HG02970 (cell line): ENCODE results near the gene KIF5A.
A peak's percentile ranks its signal among the peaks of the same experiment; 100 is the strongest.
"Not testable (repeated sequence)": the region's sequence is repeated elsewhere in the genome, so short reads cannot be mapped to it uniquely, and the experiment has no call there.

Source experiments
- ATAC-seq: cut with Tn5 transposase; IDR thresholded peaks from one replicate; pipeline ENCODE4 v1.9.1; 2021; ENCODE audit warnings: mild to moderate bottlenecking, moderate library complexity, moderate number of reproducible peaks; ENCODE audit not compliant: unreplicated experiment, low FRiP score

Gene KIF5A

GRCh38 chr12:57579677-57580465 is 30.0 kb downstream of the KIF5A start:
- no peak for ATAC-seq

GRCh38 chr12:57580466-57580795 is 30.6 kb downstream of the KIF5A start:
- ATAC-seq: no peak

- ATAC-seq: no peak
Measured at GRCh38 chr12:57581802-57582201, 32.0 kb downstream of the KIF5A start.

- no peak for ATAC-seq
Measured at GRCh38 chr12:57582440-57582839, 32.6 kb downstream of the KIF5A start.

GRCh38 chr12:57583008-57583831 is 33.4 kb downstream of the KIF5A start:
- ATAC-seq: peak; percentile 88

- ATAC-seq: no peak
Measured at GRCh38 chr12:57584050-57584449, 34.2 kb downstream of the KIF5A start.

GRCh38 chr12:57584690-57585089 is 34.8 kb downstream of the KIF5A start:
- ATAC-seq: no peak

- no peak for ATAC-seq
Measured at GRCh38 chr12:57585156-57585555, 35.3 kb downstream of the KIF5A start.

GRCh38 chr12:57586128-57586527 is 36.3 kb downstream of the KIF5A start:
- no peak for ATAC-seq

- ATAC-seq: no peak
Measured at GRCh38 chr12:57586832-57587429, 37.1 kb downstream of the KIF5A start.

- ATAC-seq: not testable (repeated sequence)
Measured at GRCh38 chr12:57588951-57589610, 39.2 kb downstream of the KIF5A start.

GRCh38 chr12:57590479-57590863 is 40.6 kb downstream of the KIF5A start:
- no peak for ATAC-seq

GRCh38 chr12:57590864-57591781 is 41.3 kb downstream of the KIF5A start, which contains the start of gene PIP4K2C:
Gene PIP4K2C, plus strand, starts transcription at chr12:57591192. Its CDS starts 98 bp downstream, at chr12:57591290.
- peak; percentile 87 for ATAC-seq

GRCh38 chr12:57591782-57592325 is 42.0 kb downstream of the KIF5A start:
- no peak for ATAC-seq

GRCh38 chr12:57592551-57593165 is 42.8 kb downstream of the KIF5A start:
- no peak for ATAC-seq

GRCh38 chr12:57593187-57593586 is 43.3 kb downstream of the KIF5A start:
- no peak for ATAC-seq

GRCh38 chr12:57600395-57600794 is 50.6 kb downstream of the KIF5A start:
- ATAC-seq: no peak

GRCh38 chr12:57602544-57602943 is 52.7 kb downstream of the KIF5A start:
- ATAC-seq: no peak

- no peak for ATAC-seq
Measured at GRCh38 chr12:57603324-57603723, 53.5 kb downstream of the KIF5A start.
